ENCODE results near the gene IQCN.

The IQCN gene

DNA sequence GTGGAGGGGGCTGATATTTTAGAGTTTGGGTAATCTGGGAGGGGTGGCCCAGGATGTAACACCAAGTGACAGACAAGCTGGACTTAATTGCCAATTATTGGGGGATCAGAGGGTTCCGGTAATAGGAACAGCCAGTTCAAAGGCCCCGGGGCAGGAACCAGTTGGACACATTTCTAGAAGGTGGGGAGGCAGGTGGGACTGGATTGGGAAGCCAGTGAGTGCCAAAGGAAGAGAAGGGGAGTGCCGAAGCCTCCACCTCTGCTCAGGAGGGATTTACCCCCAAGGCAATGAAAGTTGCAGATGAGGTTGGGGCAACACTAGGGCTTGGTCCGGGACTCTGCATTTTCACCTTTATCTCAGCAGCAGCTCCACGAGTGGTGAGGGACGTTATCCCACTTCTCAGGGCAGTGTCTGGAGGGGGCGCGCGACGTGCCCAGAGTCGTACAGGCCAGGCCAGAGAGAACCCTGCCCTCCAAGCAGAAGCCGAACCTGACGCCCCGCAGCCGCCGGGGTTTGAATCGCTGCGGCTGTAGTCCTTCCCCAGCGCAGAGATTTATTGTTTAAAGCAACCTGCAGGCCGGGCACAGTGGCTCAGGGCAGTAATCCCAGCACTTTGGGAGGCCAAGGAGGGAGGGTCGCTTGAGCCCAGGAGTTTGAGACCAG is 12.9 kb upstream of the IQCN start:
- DNase-seq (ENCODE audit: low read depth): no peak

GRCh38 chr19:18284712-18285360 is 10.6 kb upstream of the IQCN start:
- DNase-seq (ENCODE audit: low read depth): no peak

DNA sequence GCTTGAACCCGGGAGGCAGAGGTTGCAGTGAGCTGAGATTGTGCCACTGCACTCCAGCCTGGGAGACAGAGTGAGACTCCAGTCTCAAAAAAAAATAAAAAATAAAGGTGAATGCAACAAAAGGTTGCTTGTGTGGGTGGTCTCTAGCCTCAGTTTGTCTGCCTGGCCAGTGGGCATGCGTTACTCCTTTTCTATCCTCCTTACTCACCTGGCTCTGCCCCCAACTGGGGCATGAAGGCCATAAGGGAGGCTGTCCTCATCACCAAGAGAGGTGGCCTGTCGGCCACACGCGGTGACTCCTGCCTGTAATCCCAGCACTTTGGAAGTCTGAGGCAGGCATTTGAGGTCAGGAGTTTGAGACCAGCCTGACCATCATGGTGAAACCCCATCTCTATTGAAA is 9.1 kb upstream of the IQCN start:
- no peak for DNase-seq (ENCODE audit: low read depth)

GRCh38 chr19:18282788-18283141 is 8.5 kb upstream of the IQCN start:
- no peak for DNase-seq (ENCODE audit: low read depth)

DNA sequence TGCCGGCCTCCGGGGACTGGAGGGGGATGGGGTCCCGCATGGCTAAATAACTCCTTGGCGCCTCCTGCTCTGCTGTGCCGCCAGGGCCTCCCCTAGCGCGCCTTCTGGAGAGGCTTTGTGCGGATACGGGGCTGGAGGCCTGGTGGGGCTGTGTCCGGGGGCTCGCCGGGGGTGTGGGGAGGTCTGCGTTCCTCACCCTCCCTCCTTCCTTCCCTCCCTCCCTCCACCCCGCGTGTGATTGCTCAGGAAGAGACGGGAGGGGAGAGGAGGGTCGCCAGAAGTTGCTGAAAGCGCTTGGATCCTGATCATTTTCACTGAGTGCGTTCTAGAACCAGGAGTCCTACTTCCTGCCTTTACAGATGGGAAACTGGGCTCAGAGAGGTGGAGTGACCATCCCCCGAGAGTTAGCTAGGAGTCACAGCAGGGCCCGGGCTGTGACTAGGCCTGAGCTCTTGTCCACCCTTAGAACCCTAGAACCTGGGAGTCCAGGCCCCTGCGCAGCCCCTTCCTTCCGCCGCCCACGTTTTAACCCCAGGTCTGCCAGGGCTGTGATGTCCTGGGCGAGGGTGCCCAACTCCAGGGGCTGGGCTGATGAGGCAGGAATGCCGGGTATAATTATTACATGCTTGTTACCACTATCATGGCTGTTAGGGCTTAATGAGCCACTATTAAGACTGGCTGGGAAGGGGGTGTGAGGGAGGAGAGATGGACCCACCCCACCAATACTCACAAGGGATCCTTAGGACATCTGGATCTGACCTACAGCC is 8.0 kb upstream of the IQCN start:
- DNase-seq (ENCODE audit: low read depth): no peak

DNA sequence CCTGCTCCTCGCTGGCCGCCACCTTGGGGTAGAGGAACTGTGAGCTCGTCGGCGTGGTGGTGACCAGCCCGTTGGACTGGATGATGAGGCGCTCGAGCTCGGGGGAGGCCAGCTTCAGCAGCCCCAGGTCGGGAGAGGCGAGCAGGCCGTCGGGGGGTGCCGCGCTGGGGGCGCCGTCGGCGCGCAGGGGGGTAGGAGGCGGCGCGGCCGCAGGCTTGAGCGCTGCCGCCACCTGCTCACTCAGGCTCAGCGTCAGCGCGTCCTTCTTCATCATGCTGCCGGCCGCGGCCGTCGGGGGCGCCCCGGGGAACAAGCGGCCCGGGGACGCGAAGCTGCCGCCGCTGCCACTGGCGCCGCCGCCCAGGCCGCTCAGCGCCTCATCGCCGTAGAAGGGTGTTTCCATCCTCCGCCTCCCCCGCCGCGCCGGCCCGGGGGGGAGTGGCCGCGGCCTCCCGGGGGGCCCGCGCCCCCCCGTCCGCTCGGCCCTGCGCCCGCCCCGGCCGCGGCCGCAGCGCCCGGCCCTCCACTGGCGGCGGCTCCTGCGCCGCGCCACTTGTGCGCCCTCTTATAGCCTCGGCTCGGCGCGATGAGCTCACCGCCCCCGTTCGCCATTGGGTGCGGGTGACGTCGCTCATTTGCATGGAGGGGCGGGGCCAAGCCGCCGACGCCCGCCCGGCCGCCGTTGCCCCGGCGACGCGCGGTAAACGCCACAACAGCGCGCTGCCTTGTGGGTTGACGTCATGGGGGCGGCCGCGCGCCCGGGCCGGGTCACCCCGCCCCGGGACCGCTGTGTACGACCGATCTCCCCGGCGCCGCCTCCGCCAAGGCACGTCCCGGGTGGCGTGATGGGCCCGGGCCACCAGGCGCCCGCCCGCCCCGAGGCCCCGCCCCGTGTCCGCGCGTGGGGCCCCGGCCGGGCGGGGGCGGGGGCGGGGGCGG is 7.1 kb upstream of the IQCN start, which contains the start of gene JUND:
TSS of gene JUND (minus strand) at position 541 of the 939 bp plus-strand sequence. CDS start at position 403, 138 bp downstream.
- DNase-seq (ENCODE audit: low read depth): peak; percentile 99

GRCh38 chr19:18280247-18281081 is 6.2 kb upstream of the IQCN start:
- peak; percentile 71 for DNase-seq (ENCODE audit: low read depth)

- peak; percentile 80 for DNase-seq (ENCODE audit: low read depth)
These were observed 5.4 kb upstream of the IQCN start for GRCh38 chr19:18279516-18280246.

DNA sequence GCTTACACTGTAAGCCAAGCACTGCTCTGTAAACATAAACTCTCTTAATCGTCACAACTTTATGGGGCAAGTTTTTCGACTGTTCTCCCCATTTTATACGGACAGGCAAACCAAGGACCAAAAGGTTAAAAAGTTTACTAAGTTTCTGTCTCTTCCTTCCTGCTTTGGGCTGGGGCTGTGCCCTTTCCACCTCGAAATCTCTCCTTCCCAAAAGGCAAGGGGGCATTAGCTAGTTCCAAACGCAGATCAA is 4.9 kb upstream of the IQCN start:
- DNase-seq (ENCODE audit: low read depth): no peak

DNA sequence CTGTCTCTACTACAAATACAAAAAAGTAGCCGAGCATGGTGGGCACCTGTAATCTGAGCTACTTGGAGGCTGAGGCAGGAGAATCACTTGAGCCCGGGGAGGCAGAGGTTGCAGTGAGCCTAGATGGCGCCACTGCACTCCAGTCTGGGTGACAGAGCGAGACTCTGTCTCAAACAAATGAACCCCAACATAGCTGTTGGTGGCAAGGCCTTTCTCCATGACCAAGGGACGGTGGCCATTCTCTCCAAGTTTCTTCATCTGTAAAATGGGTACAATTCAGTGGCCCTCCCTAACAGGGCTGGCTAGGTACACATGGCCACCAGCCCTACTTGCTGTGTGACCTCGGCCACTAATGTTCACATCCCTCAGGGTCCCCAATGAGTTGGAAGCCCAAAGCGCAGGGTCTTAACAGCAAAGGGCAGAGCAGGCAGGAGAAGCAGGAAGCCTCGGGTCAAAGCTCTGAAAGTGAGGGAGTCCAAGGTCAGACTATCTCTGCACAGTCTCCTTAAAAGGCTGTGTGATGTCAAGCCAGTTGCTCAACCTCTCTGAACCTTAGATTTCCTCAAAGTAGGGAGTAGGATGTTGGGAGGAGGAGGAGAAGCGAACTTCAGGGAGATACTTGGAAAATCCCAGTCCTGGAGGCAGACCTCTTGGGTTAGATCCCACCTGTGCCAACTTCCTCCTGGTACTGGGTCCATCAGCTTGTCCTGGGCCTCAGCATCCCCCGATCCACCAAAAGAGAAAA is 4.4 kb upstream of the IQCN start:
- no peak for DNase-seq (ENCODE audit: low read depth)

GRCh38 chr19:18274781-18275356 is 617 bp upstream of the IQCN start:
- DNase-seq (ENCODE audit: low read depth): no peak

GRCh38 chr19:18273561-18274218 is 562 bp downstream of the IQCN start:
- no peak for DNase-seq (ENCODE audit: low read depth)

DNA sequence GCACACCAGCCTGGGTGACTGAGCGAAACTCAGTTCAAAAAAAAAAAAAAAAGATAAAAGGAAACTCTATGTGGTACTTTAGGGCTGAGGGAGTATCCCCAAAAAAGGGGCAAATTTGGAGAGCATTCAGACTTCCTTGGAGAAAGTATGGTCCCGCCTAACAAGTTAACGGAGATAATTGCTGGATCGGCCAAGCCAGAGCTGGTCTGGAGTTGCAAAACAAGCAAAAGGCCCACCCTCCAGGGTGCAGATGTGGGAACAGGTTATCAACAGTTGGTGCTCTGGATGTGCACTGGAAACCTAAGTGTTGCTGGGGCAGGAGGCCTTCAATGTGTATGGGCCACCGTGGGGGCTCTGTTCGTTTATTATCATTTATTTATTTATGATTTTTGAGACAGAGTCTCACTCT is 2.8 kb downstream of the IQCN start:
- no peak for DNase-seq (ENCODE audit: low read depth)

DNA sequence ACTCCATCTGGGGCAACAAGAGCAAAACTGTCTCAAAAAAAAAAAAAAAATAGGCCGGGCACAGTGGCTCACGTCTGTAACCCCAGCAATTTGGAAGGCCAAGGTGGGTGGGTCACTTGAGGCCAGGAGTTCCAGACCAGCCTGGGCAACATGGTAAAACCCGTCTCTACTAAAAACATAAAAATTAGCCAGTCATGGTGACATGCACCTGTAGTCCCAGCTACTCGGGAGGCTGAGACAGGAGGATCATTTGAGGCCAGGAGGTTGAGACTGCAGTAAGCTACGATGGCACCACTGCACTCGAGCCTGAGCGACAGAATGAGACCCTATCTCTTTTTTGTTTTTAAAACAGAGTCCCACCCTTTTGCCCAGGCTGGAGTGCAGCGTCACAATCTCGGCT is 3.9 kb downstream of the IQCN start:
- no peak for DNase-seq (ENCODE audit: low read depth)

- no peak for DNase-seq (ENCODE audit: low read depth)
These were observed 5.1 kb downstream of the IQCN start for GRCh38 chr19:18269070-18269723.

DNA sequence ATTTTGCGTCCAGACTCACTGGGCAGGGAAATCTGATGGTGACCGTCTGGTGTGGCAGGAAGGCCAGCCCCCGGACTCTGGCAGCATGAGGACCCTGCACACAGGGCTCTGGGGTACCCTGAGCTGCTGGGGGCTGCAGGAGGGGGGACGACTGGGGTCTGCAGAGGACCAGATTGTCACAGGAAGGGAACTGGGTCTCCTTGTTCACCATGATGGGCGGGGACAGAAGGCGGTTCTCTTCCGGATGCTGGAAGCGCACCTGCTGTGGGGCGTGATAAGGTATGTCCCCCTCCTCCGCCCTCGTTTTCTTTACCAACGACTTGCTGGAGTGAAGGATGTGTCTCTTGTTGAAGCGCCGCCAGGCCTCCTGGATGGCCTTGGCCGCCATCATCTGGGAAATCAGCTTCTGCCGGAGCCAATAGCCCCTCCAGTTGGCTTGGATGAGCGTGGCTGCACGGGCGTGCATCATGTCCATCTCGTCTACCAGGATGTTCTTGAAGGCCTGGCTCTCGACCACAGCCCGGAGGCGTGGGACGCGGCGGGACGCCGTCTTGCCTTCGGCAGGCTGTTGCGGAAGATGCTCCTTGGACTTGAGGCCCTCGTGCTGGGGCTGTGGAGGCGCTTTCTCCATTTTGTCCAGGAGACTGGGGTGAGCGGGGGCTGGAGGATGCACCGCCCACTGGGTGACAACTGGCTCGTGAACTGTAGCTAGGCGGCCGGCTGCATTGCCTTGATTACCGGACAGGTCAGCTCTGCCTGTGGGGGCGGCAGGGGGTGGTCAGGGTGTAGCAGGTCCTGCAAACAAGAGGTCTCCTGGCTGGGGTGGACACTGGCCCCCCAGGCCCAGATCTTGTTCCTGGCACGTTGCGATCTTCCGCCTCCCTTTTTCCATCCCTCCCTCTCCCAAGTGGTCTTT is 7.2 kb downstream of the IQCN start:
- no peak for DNase-seq (ENCODE audit: low read depth)

DNA sequence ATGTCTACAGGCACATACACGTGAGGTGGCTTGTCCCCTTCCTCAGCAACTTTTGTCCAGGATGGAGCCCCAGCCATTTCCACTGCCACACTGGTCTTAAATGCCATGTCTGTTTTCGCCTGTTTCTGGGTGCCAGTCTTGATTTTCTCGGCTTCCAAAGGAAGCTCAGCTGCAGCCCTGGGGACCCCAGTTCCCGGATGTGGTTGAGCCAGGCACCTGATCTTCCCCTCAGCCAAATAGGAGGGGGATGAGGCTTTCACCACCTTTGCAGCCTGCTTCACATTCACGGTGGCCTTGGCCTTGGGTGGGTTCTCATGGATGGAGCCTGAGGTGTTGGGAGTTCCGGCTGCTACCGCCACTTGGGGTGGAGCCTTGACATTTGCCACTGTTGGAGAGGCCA is 8.7 kb downstream of the IQCN start:
- DNase-seq (ENCODE audit: low read depth): no peak

All from T-helper 22 cell (primary cell).